Inflammatory macrophage treated with lipopolysaccharide for 1 hour (primary cell): ENCODE results near the gene HECW1.
A peak's percentile ranks its signal among the peaks of the same experiment; 100 is the strongest.
"Not testable (repeated sequence)": the region's sequence is repeated elsewhere in the genome, so short reads cannot be mapped to it uniquely, and the experiment has no call there.

Source experiments
- DNase-seq, 2 donors: peaks; one replicate each; pipeline ENCODE4 v3.0.0-alpha.2; 2020 to 2022

The HECW1 gene

DNA sequence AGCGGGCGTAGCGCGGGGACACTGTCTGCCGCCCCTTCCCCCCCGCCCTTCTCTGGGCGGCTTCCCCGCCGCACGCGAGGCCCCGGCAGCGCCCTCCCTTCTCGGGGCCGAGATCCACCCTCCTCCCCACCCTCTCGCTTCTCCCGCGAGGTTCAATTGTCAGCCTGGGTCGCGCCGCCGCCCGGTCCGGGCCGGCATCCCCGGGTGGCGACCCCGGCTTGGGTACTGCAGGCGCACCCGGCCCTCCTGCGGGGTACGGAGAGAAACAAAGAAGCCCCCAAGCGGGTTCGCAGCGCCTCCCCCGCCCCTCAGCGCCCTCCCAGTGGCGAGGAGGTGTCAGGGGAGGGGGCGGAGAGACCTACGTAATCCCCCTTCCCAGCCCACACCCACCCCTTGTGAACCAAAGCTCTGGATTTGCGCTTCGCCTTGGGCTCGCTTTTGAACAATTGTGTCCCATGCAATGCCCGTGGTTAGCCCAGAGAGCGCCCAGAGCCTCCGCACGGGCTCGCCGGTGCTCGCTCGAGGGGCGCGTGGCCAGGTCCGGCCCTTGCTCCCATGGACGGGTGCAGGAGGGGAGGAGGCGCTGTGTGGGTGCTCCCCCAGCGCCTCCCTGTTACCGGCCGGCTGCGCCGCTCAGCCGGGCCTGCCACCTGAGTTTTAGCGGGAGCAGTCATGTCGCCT lies 634 bp downstream of the HECW1 start:
- DNase-seq: no peak

DNA sequence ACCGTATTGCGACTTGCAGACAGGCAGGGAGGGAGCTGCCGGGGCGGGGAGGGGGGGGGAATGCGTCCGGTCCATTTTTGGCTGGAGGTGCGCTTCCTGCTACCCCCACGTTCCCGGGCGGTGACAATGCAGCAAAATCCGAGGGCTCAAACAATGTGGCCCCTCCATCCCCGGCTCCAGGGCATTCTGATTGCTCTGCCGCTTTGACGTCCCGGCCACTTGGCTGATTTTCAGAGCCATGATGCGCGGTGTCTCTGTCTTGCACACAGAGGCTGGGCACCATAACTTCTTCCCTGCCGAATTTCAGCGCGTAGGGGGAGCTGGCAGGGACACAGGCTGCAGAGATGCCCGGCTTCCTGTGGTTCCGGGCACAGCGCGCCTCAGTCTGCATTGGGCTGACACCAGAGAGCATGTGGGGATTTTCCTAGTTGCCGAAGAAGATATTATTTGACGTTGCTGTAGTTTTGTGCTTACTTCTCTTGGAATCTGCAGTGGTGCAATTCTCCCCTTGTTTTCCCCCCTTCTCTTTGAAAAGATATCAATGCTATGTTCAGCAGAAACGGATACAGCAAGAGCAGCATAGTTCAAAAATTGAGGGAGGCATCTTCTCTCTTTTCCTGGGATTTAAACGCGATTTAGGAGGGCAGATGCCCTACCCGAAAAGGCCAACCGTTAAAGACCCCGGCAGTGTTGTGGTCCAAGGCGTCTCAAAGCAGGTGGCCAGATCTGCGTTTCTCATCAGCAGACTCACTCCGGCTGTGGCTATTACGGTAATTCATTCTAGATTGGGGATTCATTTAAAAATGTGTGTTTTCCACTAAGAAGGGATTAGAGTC lies 1.4 kb downstream of the HECW1 start:
- no peak for DNase-seq

DNA sequence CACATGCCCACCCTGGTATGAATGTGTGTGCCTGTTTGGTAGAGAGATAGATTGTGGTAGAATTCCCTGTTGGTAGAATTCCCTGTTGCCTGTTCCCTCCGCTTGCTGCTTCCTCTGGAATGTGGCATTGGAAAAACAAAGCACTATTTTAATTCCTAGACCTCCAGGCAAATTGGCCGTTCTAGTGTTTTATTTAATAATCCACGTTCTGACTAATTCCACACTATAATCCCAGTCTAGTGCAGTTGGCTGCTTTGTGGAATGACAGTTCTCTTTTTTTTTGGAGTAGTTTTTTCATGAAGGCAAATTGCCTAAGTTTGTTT lies 2.0 kb downstream of the HECW1 start:
- no peak for DNase-seq

DNA sequence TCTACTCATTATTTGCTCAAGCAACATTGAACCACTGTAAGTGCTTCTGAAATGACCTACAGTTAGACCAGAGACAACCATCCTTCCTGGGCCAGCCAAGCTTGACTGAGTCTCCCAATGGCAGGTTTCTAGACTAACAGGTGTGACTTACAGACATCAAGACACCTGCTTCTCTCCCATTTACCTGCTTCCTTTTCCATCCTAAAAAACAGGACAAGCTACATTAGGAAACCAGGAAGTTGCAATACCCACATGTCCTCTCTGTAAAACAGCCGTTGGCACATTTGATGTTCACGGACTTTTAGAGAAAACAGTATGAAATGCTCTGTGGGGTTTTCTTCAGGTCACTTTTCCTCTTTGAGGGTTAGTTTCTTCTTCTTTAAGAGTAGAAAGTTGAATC lies 4.0 kb downstream of the HECW1 start:
- DNase-seq: no peak

DNA sequence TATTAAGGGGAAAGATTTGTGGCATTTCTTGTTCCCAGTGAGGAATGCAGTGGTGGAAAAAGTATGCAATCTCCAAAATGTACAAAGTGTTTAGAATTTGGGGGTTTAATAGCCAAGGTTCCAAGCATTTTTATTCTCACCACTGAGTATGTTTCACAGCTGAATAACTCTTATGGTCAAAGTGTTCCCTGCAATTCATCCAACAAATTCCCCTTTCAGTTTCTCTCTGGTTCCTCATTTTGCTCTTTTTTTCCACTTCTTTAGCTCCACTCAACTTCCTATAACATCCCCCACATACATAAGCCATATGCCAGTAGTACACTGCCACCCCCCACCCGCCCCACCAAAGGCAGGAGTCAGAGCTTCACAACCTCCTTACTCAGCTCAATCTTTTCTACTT lies 4.6 kb downstream of the HECW1 start:
- DNase-seq: peak; percentile 7 to 8

DNA sequence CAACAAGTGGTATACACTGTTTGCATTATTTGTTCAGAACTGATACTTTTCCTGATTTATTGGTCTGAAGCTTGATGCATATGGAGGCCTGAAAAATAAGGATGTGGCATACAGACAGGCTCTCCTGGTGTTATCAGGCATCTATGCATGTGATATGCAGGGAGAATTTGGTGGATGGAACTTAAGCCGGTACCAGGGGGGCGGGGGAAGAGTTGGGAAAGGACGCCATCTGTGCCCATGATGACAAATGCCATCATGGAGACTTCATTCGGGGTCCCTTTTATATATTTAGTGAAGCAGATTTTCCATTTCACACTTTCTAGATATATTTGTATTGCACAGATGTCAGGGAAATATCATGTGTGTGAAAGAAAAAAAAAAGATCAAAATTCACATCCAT lies 5.4 kb downstream of the HECW1 start:
- no peak for DNase-seq

DNA sequence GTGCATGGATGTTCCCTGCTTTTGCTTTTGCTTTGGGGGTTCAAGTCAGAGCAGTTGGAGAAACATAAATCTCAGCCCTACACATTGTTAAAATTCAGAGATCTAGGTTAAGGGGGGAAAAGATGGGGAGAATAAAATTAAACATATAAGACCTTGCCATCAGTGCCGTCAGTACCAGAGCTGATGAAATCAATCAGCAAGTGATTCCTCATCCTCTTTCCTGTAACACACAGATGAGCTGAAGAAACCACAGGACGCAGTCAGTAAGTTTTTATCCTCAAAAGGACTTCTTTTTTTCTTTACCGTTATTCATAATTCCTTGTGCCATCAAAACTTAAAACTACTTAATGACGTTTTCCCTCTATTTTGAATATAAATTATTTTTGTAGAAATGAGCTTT lies 5.9 kb downstream of the HECW1 start:
- DNase-seq: no peak

DNA sequence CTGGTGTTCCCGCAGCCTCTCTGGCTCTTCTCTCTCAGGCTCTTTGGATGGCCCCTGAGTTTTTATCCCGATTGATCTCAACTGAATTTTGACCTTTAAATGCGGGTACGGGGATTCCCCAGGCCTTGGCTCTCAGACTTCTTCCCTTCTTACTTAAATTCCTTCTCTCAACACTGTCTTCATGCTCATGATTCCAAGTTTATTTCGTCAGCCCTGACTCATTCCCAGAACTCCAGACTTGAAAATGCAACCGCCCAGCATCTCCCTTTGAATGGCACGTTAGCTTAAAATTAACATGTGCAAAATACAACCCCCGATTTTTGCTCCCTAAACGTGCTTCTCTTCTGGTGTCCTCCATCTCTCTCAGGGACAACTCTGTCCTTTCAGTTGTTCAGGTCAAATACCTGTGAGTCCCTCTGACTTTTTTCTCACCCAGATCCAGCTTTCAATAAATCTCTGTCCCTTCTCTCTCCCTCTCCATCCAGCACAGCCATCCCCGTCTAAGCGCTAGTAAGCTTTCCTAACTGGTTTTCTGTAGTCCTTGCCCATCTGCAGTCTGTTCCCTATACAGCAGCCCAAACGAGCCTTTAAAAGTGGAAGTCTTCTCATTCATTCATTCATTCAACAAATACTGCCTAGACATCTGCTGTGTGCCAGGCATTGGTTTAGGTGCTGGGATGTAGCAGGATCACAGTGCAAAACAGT lies 7.1 kb downstream of the HECW1 start:
- DNase-seq: no peak

DNA sequence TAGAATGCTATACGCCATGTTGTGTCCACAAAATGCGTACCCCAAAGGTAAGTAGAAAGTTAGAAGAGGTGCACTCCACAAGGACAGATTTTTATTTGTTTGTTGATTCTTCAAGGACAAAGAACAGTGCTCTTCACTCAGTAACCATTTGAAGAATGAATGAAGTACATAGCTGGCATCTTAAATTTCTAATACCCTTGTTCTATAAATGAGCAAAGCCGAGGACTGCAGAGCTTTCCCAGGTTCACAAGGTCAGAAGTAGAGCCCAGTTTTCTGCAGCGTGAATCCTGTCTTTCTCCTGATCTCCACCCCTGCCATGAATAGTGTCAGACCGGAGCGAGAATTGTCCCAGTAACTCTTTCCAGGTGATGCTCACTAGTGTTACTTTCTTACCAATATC lies 9.5 kb downstream of the HECW1 start:
- DNase-seq: no peak

DNA sequence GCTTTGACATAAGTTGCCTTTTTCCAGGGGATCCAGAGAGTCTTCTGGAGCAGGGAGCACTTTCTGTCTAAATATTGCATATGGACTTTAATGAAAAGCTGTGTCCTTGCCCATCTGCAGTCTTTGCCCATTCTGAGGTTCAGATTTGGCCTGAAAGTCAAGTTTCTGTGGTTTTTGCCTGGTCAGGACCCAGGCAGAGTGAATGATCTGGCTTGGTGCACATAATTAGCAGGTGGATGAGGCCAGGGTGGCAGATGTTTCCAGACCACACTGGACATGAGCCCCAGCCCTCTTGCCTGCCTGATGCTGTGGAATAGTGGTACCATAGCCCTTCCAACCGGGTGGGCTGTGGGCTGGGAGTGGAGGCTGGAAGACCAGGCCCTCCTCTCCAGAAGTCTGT lies 11.0 kb downstream of the HECW1 start:
- DNase-seq: no peak

DNA sequence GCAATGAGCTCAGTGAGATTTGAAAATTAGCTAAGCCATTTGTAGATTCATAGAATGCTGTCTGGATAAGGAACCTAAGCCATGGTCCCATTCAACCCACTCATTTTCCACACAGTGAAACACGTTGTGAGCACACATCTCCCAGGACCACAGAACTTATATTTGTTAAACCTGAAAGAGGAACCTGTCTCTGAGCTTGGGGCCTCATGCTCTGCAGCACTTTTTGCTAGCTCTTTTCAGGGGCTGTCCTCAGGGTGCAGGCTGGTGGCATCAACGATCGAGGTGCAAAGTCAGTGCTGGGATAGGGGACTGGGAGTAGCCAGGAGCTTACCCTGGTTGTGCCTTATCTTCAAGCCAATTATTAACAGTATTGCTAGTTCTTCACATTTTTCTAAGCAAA lies 11.9 kb downstream of the HECW1 start:
- DNase-seq: no peak

DNA sequence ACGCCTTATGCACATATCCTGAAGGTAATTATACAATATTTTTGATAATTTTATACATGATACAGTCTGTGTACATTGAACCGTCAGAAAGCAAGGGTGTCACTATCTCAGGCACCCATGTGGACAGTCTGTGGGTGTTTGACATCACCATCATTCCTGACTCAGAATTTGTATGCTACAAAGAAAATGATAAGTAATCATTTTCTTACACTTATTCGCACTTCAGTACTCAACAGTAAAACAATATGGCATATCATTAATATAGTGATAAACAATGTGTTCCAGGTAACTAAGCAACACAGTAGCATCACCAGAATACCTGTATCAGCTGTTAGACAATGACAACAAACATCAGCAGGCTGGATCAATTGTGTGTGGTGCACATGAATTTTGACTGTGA lies 17.9 kb downstream of the HECW1 start:
- DNase-seq: no peak

DNA sequence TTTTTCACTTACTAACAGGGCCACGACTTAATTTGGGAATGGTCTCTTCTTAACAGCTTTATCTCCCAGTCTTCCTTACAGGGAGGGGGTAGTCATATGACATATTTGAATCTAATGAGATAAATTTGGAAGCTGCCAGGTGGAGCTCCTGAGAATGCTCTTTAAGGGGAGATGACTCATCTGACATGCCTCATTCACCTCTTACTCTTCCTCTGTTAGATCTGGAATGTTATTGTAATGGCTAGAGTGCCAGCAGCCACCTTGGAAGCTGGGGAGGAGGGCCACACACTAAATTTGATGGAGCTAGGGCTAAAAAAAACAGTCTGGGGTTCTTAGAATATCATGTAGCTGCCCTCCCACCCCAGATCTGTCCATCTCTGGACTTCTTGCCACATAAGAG lies 22.7 kb downstream of the HECW1 start:
- DNase-seq: no peak

DNA sequence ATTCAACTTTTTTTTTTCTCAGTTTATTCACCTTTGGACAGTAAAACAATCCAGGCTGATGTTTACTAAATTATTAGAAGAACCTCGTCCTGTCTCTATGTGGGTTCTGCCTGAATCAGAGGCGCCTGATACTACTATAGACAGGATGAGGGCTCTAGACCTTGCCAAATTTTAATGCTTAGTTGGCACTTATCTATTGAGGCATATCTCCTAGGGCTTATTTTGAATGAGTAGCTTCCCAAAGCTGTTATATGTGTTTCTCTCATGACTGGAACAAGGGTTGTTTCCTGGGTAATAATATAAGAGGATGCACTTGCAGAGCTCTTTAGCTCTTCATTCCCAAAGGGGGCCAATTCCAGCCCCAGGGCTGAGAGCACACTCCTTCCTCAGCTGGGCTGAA lies 23.6 kb downstream of the HECW1 start:
- DNase-seq: no peak

DNA sequence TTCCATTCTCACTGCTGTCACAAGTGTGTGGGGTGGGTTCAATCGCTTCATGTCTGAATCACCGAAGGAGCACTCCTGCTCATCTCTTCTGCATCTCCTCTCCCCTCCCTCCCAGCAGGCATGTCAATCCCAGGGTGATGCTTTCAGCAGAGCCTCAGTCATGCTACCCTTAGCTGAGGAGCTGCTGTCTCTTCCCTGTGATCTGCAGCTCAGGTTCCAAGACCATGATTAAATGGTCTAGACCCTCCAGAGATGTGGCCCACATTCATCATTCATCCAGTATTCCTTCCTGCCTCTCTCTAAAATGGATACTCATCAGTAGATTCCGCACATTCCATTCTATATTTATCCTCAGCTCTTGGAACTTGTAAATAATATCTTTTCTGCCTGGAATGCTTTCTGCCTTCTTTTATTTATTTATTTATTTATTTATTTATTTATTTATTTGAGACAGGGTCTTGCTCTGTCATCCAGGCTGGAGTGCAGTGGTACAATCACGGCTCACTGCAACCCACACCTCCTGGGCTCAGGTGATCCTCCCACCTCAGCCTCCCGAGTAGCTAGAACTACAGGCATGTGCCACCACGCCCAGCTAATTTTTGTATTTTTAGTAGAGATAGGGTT lies 24.8 kb downstream of the HECW1 start:
- DNase-seq: not testable (repeated sequence)

DNA sequence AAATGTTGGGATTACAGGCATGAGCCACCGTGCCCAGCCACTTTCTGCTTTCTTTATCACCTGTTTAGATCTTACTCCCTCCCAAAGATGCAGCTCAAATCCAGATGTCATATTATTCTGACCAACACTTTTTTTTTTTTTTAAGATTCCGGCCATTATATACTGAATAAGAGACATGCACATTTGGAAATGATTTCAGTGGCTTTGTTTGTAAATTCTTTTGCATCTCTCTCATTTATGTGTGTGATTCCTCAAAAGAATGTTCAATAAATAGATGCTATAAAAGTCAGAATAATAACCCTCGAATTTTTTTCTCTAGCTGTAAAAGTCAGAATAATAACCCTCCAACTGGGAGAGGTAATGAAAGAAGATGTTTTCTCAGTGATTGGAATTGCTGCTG lies 25.4 kb downstream of the HECW1 start:
- DNase-seq: no peak

DNA sequence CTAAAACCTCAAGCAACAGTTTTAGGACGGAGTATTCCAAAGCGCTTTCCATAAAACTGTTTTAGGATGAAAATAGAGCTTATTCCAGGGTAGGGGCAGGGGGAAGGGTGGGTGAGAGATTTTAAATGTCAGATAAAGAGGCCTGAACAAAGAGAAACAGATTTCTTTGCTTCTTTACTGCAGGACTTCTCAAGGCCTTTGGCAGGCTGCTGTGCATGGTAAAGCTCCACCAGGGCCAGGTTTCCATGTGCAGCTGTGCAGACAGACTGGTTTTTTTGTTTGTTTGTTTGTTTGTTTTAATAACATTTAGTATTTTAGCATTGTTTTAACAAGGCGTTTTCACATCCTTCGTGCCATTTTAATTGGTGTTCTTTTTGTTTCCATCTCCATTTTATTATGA lies 26.3 kb downstream of the HECW1 start:
- DNase-seq: no peak

DNA sequence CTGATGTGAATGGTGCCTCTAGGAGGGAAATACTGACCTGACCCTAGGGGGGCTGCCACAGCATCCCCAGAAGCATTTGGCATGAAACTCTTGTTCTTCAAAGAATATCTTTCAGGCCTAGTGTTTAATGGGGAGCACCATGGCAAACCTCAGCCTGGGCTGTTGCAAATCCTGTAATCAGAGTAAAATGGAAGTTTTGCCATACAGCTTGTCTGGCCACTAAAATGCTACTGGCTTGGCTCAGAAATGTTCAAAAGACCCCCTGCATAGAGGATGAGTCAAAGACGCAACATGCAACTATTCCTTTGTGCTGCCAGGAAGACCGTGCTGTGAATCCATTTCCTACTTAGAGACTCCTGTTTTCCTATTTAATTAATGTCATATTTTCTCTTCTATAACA lies 26.7 kb downstream of the HECW1 start:
- no peak for DNase-seq

DNA sequence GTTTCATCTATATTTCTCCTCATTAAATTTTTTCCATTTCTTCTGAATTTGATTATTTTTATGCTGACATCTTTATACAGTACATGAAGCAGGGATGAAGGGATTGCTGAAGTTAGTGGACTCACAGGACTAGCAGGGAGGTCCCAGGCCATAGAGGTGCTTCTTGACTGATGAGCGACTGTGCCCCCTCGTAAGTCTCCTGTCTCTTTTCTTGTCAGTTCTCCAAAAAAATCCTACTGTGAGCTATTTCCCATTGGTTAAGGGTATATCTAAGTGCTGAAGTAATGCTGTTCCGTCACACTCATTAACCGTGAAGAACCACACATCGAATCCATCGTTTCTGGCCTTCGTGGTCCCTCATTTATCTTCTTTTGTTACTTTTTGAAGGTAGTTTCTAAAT lies 27.7 kb downstream of the HECW1 start:
- no peak for DNase-seq

DNA sequence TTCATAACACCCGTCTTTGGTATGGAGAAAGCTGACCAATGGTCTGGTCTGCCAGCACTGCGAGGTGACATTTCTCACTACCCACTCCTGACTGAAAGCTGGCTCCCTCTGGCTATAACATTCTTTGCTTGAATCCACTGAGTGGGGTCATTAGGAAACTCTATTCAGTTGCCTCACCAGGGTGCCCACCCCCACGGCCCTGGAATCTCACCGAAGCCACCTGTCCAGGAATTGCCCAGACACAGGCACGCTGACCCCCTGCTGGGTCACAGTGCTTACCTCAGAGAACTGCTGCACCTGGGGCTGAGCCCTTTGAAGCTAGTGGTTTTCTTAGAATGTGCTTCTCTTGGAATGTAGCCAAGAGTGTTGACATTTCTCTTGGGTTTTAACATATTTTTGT lies 28.6 kb downstream of the HECW1 start:
- DNase-seq: no peak

DNA sequence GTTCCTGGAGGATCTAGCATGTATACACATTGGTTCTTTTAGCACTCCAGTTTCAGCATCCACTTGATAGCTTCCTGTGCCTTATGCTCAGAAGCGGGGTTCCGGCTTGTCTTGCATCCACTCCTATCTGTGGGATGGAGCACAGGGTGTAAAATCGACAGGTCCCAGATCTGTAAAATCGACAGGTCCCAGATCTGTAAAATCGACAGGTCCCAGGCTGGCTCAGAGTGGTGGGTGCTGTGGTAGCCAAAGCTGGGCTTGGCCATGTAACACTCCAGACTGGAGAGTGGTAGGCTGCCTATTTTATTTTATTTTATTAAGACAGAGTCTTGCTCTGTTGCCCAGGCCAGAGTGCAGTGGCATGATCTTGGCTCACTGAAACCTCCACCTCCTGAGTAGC lies 30.3 kb downstream of the HECW1 start:
- DNase-seq: no peak

DNA sequence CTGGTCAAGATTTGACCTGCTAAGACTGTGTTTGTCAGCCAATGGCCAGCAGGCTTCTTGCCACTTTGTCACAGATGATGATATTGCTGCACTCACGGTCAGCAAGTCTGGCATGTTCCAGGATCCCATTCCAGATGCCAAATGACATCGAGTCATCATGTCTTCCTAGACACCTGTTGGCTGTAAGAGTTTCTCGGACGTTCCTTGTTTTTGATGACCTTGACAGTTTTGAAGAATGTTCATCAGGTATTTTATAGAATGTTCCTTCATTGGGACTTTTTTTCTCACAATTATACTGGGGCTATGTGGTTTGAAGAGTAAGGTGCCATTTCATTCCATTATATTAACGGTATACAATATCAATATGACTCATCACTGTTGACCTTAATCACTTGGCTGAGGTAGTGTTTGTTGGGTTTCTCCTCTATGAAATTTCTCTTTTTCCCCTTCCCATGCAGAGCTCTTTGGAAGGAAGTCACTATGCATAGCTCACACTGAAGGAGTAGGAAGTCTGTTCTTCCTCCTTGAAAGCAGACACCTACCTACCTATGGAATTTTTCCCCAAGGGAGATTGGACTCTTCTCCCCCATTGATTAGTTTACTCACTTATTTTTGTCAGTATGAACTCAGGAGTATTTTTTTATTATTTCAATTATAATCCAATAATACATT lies 31.6 kb downstream of the HECW1 start:
- DNase-seq: no peak

DNA sequence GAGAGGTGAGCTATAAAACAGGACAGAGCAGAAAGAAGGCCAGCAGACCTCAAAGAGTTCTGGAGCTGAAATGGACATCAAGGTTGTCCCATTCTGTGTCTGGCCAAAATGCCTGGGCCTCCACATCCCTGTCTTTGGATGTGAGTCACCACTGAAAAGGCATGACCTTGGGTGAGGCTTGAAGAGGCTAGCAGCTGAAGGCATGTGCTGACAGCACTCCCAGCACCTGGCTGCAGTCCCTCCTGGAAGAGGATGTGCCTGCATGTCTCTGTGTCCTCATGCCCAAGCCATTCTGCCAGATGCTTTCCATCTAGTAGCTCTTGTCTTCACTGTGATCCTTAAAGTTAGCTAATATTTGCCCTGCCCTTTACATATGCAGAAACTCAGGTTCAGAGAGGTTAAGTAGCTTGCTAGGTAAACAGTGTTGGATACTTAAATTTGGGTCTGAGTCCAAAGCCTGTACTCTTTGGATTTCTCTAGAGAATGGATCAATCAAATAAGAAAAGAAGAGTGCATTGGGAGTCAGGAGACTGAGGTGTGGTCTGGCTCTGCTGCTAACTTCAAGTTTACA lies 35.8 kb downstream of the HECW1 start:
- no peak for DNase-seq
